NCI-H2171 treated with DMSO at 0.1 percent for 48 hours (cell line): ENCODE data around the gene STK11.
A peak's percentile ranks its signal among the peaks of the same experiment; 100 is the strongest.

ENCODE experiments used
- DNase-seq: peaks from one replicate; lab custom pipeline; 2025; lab: John Stamatoyannopoulos, UW

The STK11 gene

GRCh38 chr19:1274081-1274851 lies 68.7 kb downstream of the STK11 start:
- DNase-seq: no peak

GRCh38 chr19:1274852-1275259 lies 69.3 kb downstream of the STK11 start:
- no peak for DNase-seq

- DNase-seq: peak; percentile 95
Measured at GRCh38 chr19:1275260-1275975, 69.8 kb downstream of the STK11 start, which contains the start of gene FAM174C. FAM174C (plus strand) TSS chr19:1275530; CDS start chr19:1275550, 20 bp downstream.

- DNase-seq: no peak
Measured at GRCh38 chr19:1275976-1276627, 70.5 kb downstream of the STK11 start.

GRCh38 chr19:1276628-1277022 lies 71.0 kb downstream of the STK11 start:
- DNase-seq: no peak

- DNase-seq: no peak
Measured at GRCh38 chr19:1277061-1277460, 71.5 kb downstream of the STK11 start.
